Endothelial cell of umbilical vein (primary cell): ENCODE measurements around the gene ATP13A3. TPM values are rescaled to one million over a fixed set of nuclear protein-coding genes. Genes with fewer than 3 reads are reported as not detected.

ENCODE experiments used
- BruUV-seq: library from RNA; stranded (reverse); fragments of 400-500 nt; replicated peaks from 2 replicates; lab custom pipeline; 2021; lab: Mats Ljungman, UMichigan
- CTCF ChIA-PET: fragments of 300-600, 350-600 bp; sonication (Branson Sonifier 250); formaldehyde crosslinking; loops from one replicate; lab custom pipeline; 2021; ENCODE audit warnings: antibody characterized with exemption, inconsistent platforms; lab: Charles Lee
- POLR2A ChIA-PET: fragments of 300-600, 350-600 bp; sonication (Branson Sonifier 250); formaldehyde crosslinking; loops from one replicate; lab custom pipeline; 2021; ENCODE audit warnings: antibody characterized with exemption, inconsistent platforms; lab: Charles Lee
- DNase-seq: peaks from one replicate; pipeline ENCODE4 v3.0.0-alpha.2; 2011; ENCODE audit warnings: low read depth, low spot score
- FAIRE-seq: peaks from 2 replicates; lab custom pipeline; 2011; peaks lifted over from hg19 to GRCh38; lab: Jason Lieb, UNC
- H2AFZ ChIP-seq: 2 replicates; pipeline ENCODE4 v1.6.0; 2012; ENCODE audit warnings: low read depth, low read length, control low read depth, inconsistent platforms
- H3K27ac ChIP-seq: 2 replicates; pipeline ENCODE4 v1.5.1; 2011; ENCODE audit warnings: low read depth, mild to moderate bottlenecking, control low read depth, low read length, moderate library complexity; ENCODE audit not compliant: insufficient read depth
- H3K27me3 ChIP-seq, 2 experiments: 2 replicates each; pipeline versions ENCODE4 v1.6.0 to v1.6.1; 2011; ENCODE audit warnings: low read length in 2 of 2, mixed read lengths in 1 of 2; ENCODE audit not compliant: control insufficient read depth in 2 of 2, insufficient read depth in 2 of 2
- H3K36me3 ChIP-seq, 2 experiments: 2 replicates in 1 of 2; 3 replicates in 1 of 2; pipeline ENCODE4 v1.5.1; 2011; ENCODE audit warnings: low read length in 2 of 2, mild to moderate bottlenecking in 1 of 2, moderate library complexity in 1 of 2; ENCODE audit not compliant: control insufficient read depth in 2 of 2, insufficient read depth in 2 of 2; ENCODE audit errors: extremely low read depth in 1 of 2
- H3K4me1 ChIP-seq: 3 replicates; pipeline ENCODE4 v1.5.1; 2011; ENCODE audit warnings: mild to moderate bottlenecking, low read length; ENCODE audit not compliant: control insufficient read depth, insufficient read depth; ENCODE audit errors: extremely low read depth
- H3K4me2 ChIP-seq: 2 replicates; pipeline ENCODE4 v1.6.1; 2011; ENCODE audit warnings: low read length, control low read depth, mixed read lengths; ENCODE audit not compliant: insufficient read depth
- H3K4me3 ChIP-seq, 3 experiments: fragments of 200-600 bp in 1 of 3; sonication (generic), shearing (Covaris generic) in 1 of 3; replicated peaks in 1 of 3; 2 replicates each; pipeline ENCODE4 v1.5.1; 2011 to 2016; ENCODE audit warnings: control low read depth in 3 of 3, low read length in 3 of 3, mild to moderate bottlenecking in 2 of 3, inconsistent platforms in 1 of 3, low read depth in 1 of 3, moderate library complexity in 1 of 3; ENCODE audit not compliant: insufficient read depth in 1 of 3
- H3K79me2 ChIP-seq: 2 replicates; pipeline ENCODE4 v1.6.0; 2012; ENCODE audit warnings: low read length, inconsistent platforms; ENCODE audit not compliant: control insufficient read depth, insufficient read depth
- H3K9ac ChIP-seq: replicated peaks from 2 replicates; pipeline ENCODE3; 2011; ENCODE audit warnings: low read length, control low read depth; ENCODE audit not compliant: insufficient read depth; ENCODE audit errors: extremely low read depth
- H3K9me1 ChIP-seq: replicated peaks from 3 replicates; pipeline ENCODE4 v1.6.0; 2011; ENCODE audit warnings: mild to moderate bottlenecking, low read length; ENCODE audit not compliant: control insufficient read depth, insufficient read depth; ENCODE audit errors: extremely low read depth
- H3K9me3 ChIP-seq: replicated peaks from 2 replicates; pipeline ENCODE4 v1.5.1; 2012; ENCODE audit warnings: low read length, inconsistent platforms; ENCODE audit not compliant: control insufficient read depth, insufficient read depth
- H4K20me1 ChIP-seq: replicated peaks from 2 replicates; pipeline ENCODE3; 2011; ENCODE audit warnings: mild to moderate bottlenecking, low read length; ENCODE audit not compliant: control insufficient read depth, insufficient read depth; ENCODE audit errors: extremely low read depth
- EZH2 ChIP-seq: IDR thresholded peaks from 2 replicates; pipeline ENCODE4 v1.6.1; 2012; ENCODE audit warnings: borderline replicate concordance, low read depth, mild to moderate bottlenecking, moderate library complexity, low read length, inconsistent platforms; ENCODE audit not compliant: severe bottlenecking
- FOS ChIP-seq: IDR thresholded peaks from 2 replicates; pipeline ENCODE4 v1.6.1; 2011; ENCODE audit warnings: mild to moderate bottlenecking, low read length, moderate library complexity, borderline replicate concordance; ENCODE audit not compliant: insufficient read depth
- GATA2 ChIP-seq: IDR thresholded peaks from 2 replicates; pipeline ENCODE4 v1.7.0; 2011; ENCODE audit warnings: low read depth, mild to moderate bottlenecking, moderate library complexity, mixed read lengths, low read length; ENCODE audit not compliant: insufficient read length, insufficient read depth
- JUN ChIP-seq: IDR thresholded peaks from 2 replicates; pipeline ENCODE4 v1.6.1; 2011; ENCODE audit warnings: borderline replicate concordance, low read depth; ENCODE audit not compliant: insufficient read length, insufficient read depth
- MYC ChIP-seq: IDR thresholded peaks from one replicate; pipeline ENCODE4 v1.6.1; 2011; ENCODE audit warnings: mild to moderate bottlenecking, low read depth, low read length
- POLR2A ChIP-seq: IDR thresholded peaks from 2 replicates; pipeline ENCODE4 v1.6.1; 2012; ENCODE audit warnings: low read depth, mild to moderate bottlenecking, control low read depth, low read length
- dilution Hi-C: fragments of 300-500 bp; cut with MboI; formaldehyde crosslinking; loops from one replicate; pipeline ENCODE4 v1.15.0; 2019; ENCODE audit warnings: low sequenced_read_pairs; ENCODE audit not compliant: extremely low pct_ligation_motif_present
- intact Hi-C: fragments of 100-400 bp; cut with micrococcal nuclease; formaldehyde crosslinking; loops from one replicate; pipeline ENCODE4 v1.10.0; 2022
- polyA plus RNA-seq, 4 experiments: library from polyadenylated mRNA; depleted of rRNA in 3 of 4; stranded (reverse) in 3 of 4; unstranded in 1 of 4; fragments of >200 nt; gene quantifications; 2 replicates each; pipeline versions ENCODE4 v1.2.1 to v1.2.3, GENCODE V29; 2011 to 2012; ENCODE audit warnings: missing spikeins in 1 of 4
- total RNA-seq: library from RNA; stranded (reverse); gene quantifications from 2 replicates; pipeline ENCODE4 v1.2.3, GENCODE V29; 2021

The ATP13A3 gene
- total and polyA plus RNA-seq, 2 donors (not counting 3 experiments of a cell fraction or from before 2014, with no cell fraction given): 12.0 to 59.0 TPM

DNA sequence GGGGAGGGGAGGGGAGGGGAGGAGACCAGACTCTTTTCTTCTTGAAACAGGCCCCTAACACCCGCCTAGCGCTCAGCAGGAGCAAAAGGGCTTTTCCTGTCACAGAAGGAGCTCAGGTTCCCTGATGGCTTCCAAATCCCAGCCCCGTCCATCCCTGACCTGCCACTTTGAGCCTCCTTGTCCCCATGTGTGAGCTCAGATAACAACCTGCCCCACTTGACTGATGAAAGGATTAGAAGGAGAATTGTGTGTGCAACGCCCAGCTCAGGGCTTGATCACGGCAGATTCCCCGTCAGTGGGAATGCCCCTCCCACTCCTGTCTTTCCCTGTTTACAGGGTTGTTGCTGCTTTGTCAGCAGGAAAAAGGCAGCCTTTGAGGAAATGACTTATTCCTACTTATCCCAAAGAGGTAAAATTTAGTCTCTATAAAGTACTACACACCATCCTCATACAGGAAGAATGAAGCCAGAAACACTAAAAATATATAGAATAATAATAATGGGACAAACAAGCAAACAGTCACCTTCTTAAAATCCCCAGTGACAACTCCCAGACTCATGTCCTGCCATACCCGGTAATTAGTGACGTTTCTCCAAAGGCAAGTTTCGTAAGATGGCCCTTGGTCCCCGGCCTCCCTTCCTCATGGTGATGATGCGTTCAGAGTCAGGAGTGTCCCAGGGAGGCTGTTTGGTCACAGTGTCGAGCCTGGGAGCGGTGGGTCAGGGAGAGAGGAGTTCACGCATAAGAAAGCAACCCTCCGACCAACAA lies 111.1 kb downstream of the ATP13A3 start:
- Histone ChIP-seq H3K9me3 (no peaks in the 10 kb centered on the region), H2AFZ (peak overlapping the region; percentile 90), H3K27ac (no peak overlapping the region), H3K36me3 (no peaks in the 10 kb centered on the region), H3K4me3 (peak overlapping the region in 1 of 3 experiments; percentile 34), H3K27me3 (peaks cover 2 to 5% of the 10 kb centered on the region in 2 experiments), H3K4me1 (peaks cover 13% of the 10 kb centered on the region), H4K20me1 (no peaks in the 10 kb centered on the region), H3K9me1 (no peaks in the 10 kb centered on the region), H3K4me2 (peak overlapping the region; percentile 58), H3K79me2 (no peaks in the 10 kb centered on the region), H3K9ac (no peak overlapping the region)
- intact Hi-C loops (no loop called here), dilution Hi-C loops (no loop called here)
- POLR2A ChIA-PET: no interaction called here
- TF ChIP-seq POLR2A (no peak), GATA2 (no peak), JUN (no peak)
- CTCF ChIA-PET: interaction anchor here (0.9 to 1.6 kb wide), 5 partner anchors 10 to 42 kb away, joined by 3 to 15 read pairs (median 3); no protein-coding TSS in a partner anchor
- BruUV-seq: no TSS peak
- FAIRE-seq (peak; percentile 81), DNase-seq (peak; percentile 68)

DNA sequence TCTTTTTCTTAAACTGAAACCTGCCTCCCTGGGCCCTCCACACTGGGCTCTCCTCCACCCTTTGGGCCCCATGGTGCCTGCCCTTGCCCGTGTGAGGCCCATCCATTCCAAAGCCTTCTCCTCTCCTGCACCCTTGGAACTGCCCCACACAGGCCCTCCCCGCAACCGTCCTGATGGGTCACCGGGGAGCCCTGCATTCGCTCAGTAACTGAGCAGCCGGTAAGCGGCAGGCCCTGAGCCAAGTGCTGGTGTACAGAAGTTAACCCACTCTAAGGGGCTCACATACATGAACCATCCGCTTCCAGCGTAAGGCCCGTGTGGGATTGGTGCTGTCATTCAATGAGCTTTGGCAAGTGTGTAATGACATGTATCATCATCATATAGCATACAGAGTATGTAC lies 111.9 kb downstream of the ATP13A3 start:
- intact Hi-C loops (no loop called here), dilution Hi-C loops (no loop called here)
- no peaks in the 10 kb centered on the region for H3K9me1 ChIP-seq
- H3K27ac ChIP-seq: no peak overlapping the region
- H3K36me3 ChIP-seq: no peaks in the 10 kb centered on the region
- H4K20me1 ChIP-seq: no peaks in the 10 kb centered on the region
- H3K4me1 ChIP-seq: peaks cover 13% of the 10 kb centered on the region
- BruUV-seq: no TSS peak
- no peak for TF ChIP-seq FOS
- TF ChIP-seq MYC: no peak
- no peak for TF ChIP-seq EZH2
- no peak overlapping the region for H2AFZ ChIP-seq
- DNase-seq: no peak
- no peaks in the 10 kb centered on the region for H3K9me3 ChIP-seq
- POLR2A ChIA-PET: interaction anchor here (0.7 kb wide), 1 partner anchor 389 kb away, joined by 3 read pairs; no protein-coding TSS in a partner anchor
- no peak overlapping the region for H3K9ac ChIP-seq
- CTCF ChIA-PET: interaction anchor here (0.9 to 1.6 kb wide), 5 partner anchors 11 to 41 kb away, joined by 3 to 15 read pairs (median 3); no protein-coding TSS in a partner anchor
- H3K79me2 ChIP-seq: no peaks in the 10 kb centered on the region
- H3K4me3 ChIP-seq: no peak overlapping the region
- FAIRE-seq: no peak
- H3K4me2 ChIP-seq: no peak overlapping the region
- H3K27me3 ChIP-seq: peaks cover 5 to 8% of the 10 kb centered on the region in 2 experiments
